Epidermal melanocyte (primary cell): ENCODE measurements around the gene UPK3B.
"Not testable (repeated sequence)": the region's sequence is repeated elsewhere in the genome, so short reads cannot be mapped to it uniquely, and the experiment has no call there.

Experiments
- DNase-seq: peaks from one replicate; pipeline ENCODE4 v3.0.0; 2011; ENCODE audit warnings: low spot score; ENCODE audit not compliant: insufficient read length

The UPK3B gene

DNA sequence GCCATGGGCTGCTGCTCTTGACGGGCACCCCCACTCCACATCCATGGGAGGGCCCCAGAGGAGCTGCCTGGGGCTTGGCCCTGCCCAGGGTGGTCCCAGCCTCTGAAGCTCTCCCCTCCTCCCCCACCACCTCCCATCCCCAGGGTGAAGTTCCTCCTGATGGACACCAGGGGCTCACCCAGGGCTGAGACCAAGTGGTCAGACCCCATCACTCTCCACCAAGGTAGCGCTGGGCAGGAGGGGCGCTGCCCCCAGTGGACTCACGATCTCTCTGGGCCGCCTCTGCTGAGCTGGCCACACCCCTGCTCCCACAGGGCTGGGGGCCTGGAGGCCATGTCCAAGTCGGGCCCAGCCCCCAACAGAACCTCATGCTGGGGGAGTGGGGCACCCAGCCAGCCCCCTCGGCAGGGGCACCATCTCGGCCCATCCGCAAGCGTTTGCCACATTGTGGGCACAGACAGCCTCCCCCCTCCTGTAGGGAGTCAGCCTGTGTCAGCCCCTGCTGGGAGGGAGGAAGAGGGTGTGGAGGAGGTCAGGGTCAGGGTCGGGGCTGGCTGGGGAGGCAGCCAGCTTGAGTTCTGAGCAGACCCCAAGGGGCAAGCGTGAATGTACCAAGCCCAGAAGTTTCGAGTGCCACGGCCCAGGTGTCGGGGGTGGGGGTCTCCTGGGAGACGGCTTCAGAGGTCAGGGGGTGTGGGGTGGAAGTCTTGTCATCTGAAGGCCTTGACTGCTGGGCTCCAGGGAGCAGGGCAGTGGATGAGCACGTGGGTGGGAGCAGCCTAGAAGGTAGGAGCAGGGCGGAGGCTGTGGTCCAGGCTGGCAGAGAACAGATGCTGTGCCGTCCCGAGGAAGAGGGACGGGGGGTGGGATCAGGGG lies 2.8 kb downstream of the UPK3B start:
- no peak for DNase-seq

- DNase-seq = no peak
Measured at GRCh38 chr7:76513817-76514799, 3.8 kb downstream of the UPK3B start.

DNA sequence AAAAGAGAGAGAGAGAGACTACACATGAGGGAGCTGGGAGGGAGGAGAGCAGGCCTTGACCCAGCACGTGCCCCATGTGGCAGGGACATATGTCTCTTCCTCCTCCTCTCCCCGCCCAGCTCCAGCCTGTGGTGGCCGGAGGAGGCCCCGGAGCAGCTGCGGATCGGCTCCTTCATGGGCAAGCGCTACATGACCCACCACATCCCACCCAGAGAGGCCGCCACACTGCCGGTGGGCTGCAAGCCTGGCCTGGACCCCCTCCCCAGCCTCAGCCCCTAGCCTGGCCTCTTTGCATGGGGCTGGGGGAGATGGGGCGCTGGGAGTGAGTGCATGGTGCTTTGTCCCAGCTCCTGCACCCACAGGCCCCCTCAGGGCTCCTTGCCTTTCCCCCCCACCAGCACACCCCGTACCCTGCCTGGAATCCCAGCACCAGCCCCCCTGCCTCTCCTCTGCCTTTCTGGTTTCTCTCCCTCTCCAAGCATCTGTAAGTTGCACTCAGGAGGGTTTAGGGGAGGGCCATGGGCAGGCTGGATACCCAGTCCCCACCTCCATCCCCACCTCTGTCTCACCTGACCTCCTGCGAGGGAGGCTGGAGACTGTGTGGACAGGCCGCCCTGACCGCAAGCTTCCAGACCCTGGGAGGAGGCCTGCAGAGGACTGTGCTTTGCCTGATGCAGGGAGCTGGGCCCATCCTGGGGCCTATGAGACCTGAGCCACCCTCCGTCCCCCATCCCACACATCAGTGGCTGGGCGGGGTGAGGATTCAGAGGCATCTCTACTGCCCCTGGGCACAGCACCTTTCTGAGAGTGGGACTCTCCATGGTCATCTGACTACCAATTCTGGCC lies 4.8 kb downstream of the UPK3B start:
- DNase-seq = no peak

GRCh38 chr7:76515999-76516443 lies 5.7 kb downstream of the UPK3B start:
- peak; percentile 64 for DNase-seq

DNA sequence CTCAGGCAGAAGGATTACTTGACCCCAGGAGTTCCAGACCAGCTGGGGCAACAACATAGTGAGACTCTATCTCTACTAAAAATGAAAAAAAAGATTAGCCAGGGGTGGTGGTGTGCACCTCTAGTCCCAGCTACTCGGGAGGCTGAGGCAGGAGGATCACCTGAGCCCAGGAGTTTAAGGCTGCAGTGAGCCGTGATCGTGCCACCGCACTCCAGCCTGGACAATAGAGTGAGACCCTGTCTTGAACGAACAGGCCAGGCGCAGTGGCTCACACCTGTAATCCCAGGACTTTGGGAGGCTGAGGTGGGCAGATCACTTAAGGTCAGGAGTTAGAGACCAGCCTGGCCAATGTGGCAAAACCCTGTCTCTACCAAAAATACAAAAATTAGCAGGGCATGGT lies 6.6 kb downstream of the UPK3B start:
- not testable (repeated sequence) for DNase-seq

DNA sequence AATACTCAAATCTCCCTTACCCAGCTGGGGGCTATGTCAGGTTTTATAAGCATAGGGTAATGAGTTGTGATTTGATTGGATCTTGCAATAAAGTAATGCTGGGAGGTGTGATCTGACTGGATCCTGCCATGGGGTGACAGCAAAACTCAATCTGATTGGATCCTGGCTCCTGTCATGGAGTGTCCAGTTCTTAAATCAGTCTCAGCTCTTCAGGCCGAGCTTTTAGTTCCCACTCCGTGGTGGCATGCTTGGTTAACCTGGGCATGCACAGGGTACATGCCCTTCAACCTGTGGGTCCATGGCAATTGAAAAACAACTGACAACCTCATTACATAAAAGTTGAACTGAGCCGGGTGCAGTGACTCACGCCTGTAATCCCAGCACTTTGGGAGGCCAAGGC lies 15.8 kb downstream of the UPK3B start:
- DNase-seq = not testable (repeated sequence)

DNA sequence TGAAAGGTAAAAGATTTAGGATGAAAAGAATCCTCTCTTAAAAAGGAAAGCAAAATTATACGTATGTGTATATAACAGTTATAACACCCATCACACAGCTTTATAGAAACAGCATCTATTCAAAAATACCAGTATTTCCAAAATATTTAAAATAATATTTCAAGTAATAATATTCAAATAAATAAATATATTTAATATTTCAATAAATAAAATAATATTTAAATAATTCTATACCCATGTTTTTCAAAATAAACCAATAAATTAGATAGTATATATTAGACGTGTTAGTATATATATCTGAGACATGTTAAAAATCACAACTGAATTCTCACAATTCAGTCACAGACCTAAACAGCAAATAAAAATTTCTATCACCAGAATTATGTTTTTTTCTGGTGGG lies 21.3 kb downstream of the UPK3B start:
- not testable (repeated sequence) for DNase-seq

- DNase-seq = not testable (repeated sequence)
Measured at GRCh38 chr7:76543197-76543596, 32.8 kb downstream of the UPK3B start, which contains the start of gene SPDYE16. Gene SPDYE16, minus strand, starts transcription at chr7:76543297. Its CDS starts 1,838 bp downstream, at chr7:76541459.

DNA sequence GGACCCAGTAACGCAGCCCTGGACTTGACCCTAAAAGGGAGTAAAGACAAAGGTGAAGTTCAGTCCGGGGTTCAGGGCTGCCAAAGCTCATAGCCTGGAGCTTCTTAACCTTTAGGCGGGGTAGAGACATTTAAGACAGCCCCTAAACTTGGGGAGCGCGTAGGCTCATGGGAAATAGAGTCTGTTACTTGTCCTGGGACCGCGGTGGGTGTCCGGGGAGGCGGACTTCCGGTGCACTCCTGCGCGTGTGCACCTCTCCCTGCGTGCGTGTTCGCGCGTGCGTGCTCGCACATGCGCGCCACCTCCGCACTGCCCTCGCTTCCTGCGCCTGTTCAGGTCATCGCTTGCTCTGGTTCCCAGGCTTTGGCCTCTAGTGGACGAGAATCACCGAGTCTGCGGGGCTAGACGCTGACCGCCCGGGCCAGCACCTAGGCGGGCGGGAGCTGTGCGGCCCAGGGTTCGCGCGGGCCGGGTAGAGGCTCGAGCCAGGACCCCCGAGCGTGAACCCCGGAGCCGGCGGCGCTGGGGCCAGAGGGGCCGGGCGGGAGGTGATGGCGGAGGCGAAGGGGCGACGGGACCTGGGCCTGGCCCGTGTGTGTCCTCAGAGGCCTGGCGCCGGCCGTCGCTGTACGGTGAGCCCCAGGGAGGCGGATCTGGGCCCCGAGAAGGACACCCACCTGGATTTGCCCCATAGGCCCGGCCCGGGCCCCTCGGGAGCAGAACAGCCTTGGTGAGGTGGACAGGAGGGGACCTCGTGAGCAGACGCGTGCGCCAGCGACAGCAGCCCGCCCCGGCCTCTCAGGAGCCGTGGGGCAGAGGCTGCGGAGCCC lies 38.9 kb downstream of the UPK3B start:
- peak; percentile 43 for DNase-seq

GRCh38 chr7:76549855-76550248 lies 39.5 kb downstream of the UPK3B start:
- not testable (repeated sequence) for DNase-seq

DNA sequence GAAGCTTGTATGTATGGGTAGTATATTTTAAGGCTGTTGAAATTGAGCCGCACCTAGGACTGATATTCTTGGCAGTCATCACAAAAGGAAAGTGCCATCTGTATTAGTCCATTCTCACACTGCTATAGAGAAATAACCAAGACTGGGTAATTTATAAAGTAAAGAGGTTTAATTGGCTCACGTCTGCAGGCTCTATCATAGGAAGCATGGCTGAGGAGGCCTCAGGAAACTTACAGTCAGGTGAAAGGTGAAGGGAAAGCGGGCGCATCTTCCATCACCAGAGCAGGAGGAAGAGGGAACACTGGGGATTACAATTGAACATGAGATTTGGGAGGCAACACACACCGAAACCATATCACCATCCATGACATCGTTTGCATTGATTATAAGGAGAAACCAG lies 41.6 kb downstream of the UPK3B start:
- not testable (repeated sequence) for DNase-seq

DNA sequence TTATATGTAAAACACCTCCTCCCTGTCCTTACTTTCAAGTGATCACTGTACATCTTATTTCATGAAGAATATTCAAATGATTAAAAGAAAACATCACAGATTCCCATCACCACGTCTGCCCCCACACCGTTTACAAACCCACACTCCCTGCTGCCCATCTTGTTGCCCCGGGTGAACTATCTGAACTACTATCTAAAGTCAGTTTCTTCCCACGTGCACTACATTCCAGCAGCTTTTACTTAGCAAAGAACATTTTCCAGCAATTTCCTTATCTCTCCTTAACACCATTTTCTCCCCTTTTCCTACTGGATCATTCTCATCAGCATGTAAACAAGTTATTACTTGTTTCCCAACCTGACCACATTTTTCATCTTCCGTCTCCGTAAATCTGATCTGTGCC lies 49.3 kb downstream of the UPK3B start:
- not testable (repeated sequence) for DNase-seq

- DNase-seq = not testable (repeated sequence)
Measured at GRCh38 chr7:76560157-76560556, 49.8 kb downstream of the UPK3B start.

DNA sequence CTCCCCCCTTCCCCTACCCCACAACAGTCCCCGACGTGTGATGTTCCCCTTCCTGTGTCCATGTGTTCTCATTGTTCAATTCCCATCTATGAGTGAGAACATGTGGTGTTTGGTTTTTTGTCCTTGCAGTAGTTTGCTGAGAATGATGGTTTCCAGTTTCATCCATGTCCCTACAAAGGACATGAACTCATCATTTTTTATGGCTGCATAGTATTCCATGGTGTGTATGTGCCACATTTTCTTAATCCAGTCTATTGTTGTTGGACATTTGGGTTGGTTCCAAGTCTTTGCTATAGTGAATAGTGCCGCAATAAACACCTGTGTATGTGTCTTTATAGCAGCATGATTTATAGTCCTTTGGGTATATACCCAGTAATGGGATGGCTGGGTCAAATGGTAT lies 51.0 kb downstream of the UPK3B start:
- DNase-seq = not testable (repeated sequence)

- DNase-seq = not testable (repeated sequence)
Measured at GRCh38 chr7:76565001-76565400, 54.6 kb downstream of the UPK3B start.
